T follicular helper cell (primary cell): ENCODE data around the gene SRP14.

Source experiments
- DNase-seq: peaks from one replicate; pipeline ENCODE4 v3.0.0-alpha.2; 2020; ENCODE audit warnings: low read depth

Gene SRP14

DNA sequence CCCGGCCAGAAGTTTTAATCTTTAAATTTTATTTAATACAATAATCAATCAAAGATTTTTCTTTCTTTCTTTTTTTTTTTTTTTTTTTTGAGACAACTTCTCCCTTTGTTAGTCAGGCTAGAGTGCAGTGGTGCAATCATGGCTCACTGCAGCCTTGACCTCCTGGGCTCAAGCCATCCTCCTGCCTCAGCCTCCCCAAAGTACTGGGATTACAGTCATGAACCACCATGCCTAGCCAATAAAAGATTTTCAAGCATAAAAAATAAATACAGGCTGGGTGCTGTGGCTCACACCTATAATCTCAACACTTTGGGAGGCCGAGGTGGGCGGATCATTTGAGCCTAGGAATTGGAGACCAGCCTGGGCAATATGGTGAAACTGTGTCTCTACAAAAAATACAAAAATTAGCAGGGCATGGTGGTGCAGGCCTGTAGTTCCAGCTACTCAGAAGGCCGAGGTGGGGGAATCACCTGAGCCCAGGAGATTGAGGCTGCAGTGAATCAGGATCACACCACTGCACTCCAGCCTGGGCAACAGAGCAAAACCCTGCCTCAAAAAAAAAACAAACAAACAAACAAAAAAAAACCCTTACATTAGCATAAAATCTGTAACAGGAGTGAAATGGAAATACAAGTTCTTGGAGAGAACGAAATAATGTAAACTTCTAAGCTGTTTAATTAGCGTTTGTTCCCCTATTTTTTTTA, 29.1 kb upstream of the SRP14 start:
- no peak for DNase-seq

DNA sequence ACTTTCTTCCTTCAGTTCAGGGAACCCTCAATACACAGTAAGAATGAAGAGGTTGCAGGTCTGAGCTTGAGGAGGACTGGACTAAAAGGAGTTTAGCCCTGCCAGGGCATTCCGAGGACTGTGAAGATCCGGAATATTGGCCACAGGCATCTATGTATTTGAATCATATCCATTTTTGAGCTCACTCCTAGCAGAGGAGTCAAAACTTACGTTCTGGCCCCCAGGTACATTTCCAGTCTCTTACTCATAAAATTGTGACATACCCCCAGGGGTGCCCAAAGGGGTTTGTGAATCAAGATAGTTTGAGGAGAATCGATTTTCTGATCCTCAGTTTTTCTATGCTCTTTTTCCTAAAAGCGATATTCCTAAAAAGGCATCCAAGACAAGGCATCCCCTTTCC, 27.6 kb upstream of the SRP14 start:
- DNase-seq = no peak

DNA sequence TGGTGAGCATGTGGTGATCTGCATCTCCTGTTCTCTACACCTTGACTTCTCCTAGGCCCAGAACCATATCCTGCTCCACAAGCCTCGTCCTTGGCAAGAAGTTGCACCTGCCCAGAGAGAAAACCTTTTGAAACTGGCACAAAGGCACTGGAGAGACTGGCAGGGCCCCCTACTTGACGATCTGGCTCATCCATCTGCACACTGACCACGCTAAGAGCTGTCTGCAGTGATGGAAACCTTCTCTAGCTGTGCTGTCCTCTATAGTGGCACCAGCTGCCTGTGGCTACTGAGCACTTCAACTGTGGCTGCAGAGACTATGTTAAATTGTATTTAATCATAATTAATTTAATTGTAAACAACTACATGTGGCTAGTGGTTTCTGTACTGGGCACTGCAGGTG, 26.2 kb upstream of the SRP14 start:
- DNase-seq = no peak

DNA sequence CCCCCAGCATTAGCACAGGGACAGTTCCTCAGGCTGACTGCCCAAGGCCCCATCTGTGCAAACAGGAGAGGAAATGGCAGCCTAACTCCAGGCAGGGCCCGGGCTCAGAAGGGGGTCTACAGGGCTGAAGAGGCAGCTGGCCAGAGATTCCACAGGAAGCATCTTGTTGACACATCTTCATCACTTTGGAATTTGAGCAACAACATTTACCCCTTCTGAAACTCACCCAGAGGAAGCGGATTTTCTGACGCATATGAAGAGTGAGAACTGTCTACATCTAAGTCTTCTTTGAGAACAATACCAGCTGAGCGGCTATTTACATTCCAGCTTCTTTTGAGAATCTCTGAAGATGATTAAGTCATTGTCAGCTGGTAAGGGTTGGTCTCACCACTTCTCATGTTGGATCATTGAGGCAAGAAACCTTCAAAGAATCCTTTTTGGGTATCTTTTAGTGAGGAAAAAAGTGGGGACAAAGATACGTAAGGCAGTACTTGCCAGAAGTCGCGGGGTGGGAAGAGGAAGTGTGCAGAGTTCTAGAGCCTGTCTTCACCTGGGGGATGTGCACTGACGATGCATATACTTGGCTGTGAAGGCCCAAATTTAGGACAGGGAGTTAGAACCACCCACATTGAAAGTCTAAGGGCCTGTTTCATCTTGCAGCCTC, 25.4 kb upstream of the SRP14 start:
- no peak for DNase-seq

DNA sequence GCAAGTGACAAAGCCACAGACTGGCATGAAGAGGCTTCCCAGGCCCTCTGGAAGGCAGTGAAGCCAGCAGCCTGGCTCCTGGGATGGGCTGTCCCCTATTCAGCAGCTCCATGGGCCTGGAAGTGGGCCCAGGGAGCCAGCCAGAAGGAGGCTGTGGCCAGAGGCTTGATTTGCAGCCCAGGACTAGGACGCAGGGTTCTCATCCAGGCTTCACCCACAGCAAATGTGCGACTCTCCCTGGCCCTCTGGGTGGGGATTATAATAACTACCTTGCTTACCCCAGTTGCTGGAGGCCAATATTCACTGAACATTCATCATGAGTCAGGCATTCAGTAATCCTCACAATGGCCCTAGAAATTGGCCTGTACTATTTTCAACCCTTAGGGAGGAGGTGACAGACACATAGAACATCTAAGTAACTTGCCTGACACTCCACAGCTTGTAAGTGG, 24.6 kb upstream of the SRP14 start:
- DNase-seq = no peak

DNA sequence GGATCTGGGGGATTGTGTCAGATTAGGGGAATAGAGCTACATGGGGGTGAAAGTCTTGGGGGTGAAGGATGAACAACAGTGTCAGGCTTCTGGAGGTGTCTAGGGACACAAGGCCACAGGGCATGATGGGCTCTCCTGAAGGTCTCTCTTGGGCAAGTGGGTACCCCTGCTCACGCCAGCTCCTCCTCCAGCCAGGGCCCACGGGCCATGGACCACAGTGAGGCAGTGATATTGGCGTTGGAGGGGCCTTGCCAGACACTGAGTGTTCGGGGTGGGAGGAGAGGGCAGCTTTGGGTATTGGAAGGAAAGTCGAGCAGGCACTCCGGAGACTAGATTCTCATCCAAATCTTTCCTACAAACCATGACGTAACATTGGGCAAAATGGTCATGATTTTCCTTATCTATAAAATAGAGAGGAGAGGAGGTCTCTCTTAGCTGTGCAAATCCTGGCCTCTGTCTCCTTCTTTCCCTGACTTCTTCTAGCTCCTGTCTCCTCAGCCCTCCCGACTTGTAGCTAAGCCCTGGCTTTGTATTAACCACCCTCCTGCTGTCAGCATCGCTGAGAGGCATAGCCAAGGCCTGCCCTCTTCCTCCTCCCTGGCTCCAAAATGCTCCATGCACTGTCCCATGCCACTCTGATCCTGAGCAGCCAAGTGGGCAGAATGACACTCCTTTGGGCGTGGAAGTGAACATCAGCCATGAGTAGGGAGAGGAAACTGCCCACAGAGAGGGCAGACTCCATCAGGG, 24.0 kb upstream of the SRP14 start:
- no peak for DNase-seq

DNA sequence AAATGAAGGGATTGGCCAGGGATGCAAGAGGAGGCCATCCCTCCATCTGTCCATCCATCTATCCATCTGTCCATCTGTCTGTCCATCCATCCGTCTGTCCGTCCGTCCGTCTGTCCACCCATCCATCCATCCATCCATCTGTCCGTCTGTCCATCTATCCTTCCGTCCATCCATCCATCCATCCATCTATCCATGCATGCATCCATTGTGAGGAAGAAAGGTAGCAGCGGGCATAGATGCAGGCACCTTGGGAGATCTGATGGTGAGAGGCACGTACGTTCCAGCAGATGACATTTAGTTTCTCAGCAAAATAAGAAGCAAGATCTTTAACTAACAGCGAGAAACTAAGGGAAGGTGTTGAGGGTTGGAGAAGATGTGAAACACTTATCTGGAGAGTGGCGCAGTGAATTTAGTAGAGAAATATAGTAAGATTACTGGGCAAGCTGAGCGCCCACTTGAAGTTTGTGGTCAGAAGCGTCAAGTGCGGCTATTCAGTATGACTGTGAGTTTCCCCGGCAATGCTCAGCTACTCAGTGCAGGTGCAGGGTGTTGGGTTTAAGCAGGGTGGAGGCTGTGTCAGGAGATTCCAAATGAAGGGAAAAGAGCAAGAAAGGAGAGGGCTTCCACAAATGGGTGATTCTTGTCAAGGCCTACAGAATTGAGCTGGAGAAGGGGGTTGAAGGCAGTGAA, 22.4 kb upstream of the SRP14 start:
- DNase-seq = no peak

DNA sequence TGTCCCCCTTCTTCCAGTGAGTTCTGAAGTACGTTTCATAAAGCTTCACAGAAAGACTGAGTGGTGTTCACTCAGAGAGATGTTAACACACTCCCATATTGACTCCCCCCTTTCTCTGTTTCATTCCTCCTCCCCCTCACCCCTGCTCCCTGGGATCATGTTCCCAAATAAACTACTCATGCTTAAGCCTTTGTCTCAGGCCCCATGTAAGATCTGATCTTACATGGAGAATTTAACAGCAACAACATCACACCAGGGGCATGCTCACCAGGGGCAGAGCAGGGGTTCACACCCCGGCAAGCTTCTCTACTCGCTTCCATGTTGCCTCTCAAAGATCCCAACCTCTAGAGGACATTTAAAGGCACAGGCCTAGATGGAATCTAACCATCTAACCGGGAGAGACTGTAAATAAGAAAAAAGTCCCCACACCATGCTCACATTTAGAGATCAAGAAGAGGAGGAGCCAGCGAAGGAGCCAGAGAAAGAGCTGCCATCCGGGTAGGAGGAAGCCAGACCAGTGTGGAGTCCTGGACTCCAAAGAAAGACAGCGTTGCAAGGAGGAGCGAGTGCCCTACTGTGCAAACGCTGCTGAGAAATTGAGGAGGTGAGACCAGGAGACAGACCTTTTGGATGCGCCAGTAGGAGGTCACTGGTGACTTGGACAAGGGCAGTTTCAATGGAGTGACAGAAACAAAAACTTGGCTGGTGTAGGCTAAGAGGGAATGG, 21.4 kb upstream of the SRP14 start:
- no peak for DNase-seq

DNA sequence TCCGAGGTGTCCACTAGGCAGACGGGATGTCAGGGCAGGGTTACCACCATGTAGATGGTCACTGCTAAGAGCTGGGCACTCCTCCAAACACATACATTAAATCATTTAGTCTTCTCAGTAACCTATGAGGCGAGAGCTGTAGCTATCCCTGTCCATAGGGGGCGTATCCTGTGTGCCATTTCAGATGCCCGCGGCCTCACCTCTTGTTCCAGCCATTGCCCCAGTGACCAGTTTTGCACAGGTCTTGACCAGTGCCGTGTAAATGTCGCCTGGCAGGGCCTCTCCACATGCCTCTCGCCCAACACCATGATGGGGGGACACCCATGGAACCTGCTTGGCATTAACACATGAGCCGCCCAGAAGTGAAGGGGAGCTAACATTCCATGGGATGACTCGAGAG, 20.8 kb upstream of the SRP14 start:
- no peak for DNase-seq

DNA sequence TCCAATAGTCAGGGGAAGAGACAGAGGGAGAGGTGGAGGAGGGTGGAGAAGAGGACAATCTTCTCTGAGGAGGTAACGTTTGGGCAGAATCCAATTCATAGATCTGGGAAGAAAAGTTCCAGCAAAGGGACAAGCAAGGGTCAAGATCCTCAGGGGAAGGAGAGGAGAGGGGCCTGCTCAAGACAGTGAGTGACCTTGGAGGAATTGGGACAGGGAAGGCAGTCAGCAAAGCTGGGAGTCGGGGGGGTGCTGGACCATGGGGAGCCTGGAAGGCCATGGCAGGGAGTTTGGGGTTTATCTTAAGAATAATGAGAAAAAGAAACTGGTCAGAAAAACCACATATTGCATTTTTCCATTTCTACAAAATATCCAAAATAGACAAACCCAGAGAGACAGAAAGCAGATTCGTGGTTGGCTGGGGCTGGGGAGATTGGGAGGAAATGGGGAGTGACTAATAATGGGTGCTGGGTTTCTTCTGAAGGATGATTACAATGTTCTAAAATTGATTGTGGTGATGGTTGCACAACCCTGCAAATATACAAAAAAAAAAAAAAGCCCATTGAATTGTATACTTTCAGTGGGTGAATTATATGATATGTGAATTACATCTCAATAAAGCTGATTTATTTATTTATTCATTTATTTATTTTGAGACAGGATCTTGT, 19.6 kb upstream of the SRP14 start:
- no peak for DNase-seq

DNA sequence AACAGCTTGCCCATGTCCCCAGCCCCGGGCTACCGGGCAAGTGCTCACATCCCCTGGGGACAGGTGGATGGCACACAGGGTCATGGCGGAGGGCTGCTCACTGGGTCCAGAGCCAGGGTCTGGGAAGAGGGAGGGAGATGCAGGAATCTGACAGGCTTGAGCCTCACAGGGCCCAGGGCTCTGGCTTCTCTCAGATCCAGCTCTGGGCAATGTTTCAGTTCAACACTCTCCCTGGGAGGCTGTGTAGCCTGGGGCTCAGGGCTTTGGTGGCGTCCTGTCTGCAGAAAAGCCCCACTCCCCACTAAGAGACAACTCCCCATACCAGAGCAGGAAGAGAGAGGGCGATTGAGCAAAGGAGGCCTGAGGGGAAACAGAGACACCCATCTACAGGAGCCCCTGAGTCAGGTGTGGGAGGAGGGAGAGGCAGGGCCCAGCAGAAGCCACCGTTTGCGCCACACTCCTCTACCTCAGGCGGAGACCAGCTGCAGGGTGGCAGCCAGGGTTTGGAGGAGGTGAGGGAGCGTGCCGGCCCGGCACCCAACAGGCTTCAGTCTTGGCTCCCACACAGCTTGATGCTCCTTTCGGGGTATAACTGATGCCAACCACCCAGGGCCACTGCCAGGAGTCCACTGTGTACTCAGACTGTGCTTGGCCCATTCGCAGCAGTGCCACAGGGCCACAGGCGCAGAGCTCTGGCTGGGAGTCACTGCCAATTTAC, 16.8 kb upstream of the SRP14 start:
- DNase-seq = no peak

DNA sequence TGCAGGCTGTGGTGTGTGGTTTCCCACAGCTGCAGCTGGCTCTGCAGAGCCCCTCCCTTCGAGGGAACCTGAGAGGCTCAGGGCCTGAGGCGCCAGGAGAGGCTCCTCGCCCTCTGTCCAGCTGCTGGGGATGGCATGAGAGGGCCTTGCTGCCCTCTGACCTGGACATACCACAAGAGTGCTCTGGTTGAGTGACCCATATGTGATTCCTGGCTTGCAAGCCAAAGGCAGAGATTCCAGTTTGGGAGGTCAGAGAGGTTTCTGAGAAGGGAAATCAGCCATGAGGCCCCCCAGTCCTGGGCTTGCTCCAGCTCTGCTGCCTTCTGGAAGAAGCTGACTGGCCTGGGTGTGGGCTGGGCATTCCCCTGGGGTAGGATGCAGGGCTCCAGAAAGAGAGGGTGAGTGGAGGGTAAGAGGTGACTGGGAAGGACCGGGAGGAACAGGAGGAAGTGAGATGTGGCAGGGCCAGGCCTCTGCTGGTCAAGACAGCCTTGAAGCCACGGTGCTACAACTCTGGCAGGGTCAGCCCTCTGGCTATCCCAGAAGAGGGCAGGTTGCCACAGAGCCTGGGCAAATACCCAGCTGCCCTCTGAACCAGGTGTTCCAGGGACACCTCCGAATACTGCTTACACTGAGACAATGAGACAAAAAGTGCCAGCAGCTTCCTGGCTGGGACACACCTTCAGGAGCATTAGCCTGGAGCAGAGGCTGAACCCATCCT, 16.0 kb upstream of the SRP14 start:
- DNase-seq = no peak

DNA sequence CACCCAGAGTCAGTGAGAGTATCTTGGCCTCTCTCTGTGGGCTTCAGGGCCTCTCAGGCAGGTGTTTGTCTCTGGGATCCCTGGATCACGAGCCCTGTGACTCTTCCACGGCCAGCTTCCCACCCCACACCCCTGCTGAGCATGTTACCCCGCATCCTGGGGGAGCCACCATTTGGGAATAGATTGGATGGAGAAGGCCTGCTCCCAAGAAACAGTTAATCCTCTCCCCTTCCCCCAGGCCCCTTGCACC, 15.5 kb upstream of the SRP14 start:
- no peak for DNase-seq

DNA sequence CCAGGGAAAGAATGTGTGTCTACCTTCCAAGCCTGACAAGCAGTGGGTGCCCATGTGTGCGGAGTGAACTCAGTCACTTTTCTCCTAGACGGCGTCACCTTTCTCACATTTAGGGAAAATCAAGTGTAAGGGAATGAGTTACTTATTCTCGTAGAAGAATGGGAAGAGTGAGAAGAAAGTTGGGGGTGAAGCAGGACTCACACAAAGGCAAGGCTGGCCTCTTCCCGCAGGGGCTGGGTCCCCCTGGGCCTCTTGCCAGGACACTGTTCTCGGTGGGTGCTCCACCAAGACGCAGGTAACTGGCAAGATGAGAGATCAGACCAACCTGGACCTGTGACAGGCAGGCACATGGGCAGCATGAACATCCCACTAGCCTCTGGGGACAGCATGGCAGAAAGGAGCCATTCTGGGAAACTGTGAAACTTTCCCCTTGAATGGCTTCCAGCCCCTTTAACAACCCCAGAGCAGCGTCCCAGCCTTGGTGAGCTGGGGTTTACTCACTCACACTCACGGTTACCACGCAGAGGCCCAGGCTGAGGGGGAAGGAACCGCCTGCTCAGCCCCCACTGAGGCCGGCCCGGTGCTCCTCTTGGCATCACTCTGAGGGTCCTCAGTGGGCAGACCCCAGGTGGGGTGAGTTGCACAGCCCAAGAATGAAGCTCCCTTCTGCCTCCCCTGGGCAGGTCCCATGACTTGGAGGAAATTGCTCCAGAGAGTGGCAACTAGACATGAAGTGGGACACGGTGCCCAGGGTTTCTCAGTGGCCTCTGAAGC, 15.0 kb upstream of the SRP14 start:
- no peak for DNase-seq

DNA sequence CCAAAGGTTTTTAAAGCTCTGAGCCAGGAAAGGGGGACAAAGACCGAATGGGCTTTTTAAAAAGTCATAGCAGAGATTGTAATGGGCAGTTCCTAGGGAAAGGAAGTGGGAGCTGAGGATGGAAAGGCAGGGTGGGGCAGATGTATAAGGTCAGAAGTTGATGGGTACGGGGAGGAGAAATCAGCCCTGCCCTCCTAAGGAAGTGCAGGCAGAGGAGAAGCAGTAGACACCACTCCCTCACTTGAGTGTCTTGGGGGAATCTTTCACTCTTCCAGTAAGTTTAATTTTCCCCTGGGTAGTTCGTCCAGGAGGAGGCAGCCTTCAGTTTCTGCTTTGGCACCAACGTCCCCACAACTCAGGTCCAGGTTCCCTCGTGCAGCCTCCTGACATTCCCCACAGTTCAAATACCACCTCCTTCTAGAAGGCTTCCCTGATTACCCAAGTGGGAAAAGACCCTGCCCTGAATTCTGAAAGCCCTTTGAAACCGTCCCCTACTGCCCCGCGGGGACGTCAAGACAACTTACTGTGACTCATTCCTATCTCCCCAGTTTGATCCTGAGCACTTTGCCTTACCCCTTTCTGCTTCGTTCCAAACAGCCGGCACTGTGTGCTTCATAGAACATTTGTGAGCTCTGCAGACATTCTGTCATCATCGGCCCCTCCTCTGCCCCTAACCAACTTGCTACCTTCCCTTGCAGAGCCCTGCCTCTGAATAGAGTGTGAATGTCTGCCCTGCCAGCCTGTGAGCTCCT, 14.3 kb upstream of the SRP14 start:
- no peak for DNase-seq

DNA sequence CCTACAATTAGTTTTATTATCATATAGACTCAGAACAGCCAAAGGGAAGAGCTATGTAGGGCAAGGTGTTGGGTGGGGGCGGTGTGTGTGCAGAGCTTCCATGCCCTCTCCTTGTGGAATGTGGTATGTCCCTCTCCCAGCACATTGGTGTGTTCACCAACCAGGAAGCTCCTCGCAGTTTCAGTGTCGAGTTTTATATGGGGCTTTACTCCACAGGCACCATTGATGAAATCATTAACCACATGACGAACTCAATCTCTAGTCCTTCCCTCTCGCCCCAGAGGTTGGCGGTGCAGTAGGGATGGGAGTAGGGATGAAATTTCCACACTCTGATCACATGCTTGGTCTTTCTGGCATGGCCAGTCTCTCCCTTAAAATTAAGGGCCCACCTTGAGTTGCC, 13.6 kb upstream of the SRP14 start:
- no peak for DNase-seq

DNA sequence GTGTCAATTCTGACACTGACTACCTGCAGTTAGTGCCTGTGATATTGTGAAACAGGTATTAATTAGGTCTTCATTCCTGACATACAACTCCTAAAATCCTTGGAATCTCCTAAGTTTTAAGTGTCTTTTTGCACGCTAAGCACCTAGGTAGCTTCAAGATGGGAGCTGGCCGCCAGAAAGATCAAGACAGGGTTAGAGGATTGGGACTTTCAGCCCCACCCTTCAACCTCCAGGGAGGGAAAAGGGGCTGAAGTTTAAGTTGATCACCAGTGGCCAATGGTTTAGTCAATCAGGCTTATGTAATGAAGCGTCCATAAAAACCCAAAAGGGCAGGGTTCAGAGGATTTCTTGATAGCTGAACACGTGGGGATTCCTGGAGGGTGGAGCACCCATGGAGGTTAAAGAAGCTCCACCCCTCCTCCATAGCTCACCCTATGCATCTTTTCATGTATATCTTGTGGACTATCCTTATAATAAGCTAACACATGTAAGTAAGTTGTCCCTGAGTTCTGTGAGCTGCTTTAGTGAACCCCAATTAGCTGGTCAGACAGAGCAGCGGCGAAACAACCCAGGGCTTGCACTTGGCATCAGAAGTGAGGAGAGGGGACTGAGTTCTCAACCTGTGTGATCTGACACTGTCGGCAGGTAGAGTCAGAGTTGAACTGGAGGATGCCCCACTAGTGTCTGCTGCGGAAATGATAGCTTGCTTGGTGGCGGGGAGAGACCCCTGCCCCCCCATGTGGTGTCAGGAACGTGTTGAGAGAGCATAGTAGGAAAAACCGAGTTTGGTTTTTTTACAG, 12.8 kb upstream of the SRP14 start:
- DNase-seq = no peak
